HepG2 (cell line): ENCODE data around the gene GPC2. TPM values are rescaled to one million over a fixed set of nuclear protein-coding genes. Genes with fewer than 3 reads are reported as not detected.

Source experiments
- ARHGAP35 ChIP-seq: sonication (generic); formaldehyde crosslinking; IDR thresholded peaks from 2 replicates; pipeline ENCODE4 v1.9.0; 2022; ENCODE audit warnings: mild to moderate bottlenecking, inconsistent platforms, moderate library complexity, missing genetic modification reagents, borderline replicate concordance
- DMAP1 ChIP-seq: IDR thresholded peaks from 2 replicates; pipeline ENCODE4 v1.6.1; 2016
- ISX ChIP-seq: sonication (generic); formaldehyde crosslinking; conservative IDR thresholded peaks from 2 replicates; pipeline ENCODE4 v1.5.0; 2020; ENCODE audit warnings: missing genetic modification reagents
- MIER3 ChIP-seq: IDR thresholded peaks from 2 replicates; pipeline ENCODE4 v1.6.1; 2016; ENCODE audit warnings: missing compliant biosample characterization, borderline replicate concordance
- MLX ChIP-seq: IDR thresholded peaks from 2 replicates; pipeline ENCODE4 v1.6.1; 2016
- MTA1 ChIP-seq: sonication (generic); formaldehyde crosslinking; IDR thresholded peaks from 2 replicates; pipeline ENCODE4 v1.4.0; 2020; ENCODE audit warnings: missing genetic modification reagents, mild to moderate bottlenecking, borderline replicate concordance
- ZBTB44 ChIP-seq: sonication (generic); formaldehyde crosslinking; IDR thresholded peaks from 2 replicates; pipeline ENCODE4 v1.4.0; 2020; ENCODE audit warnings: missing genetic modification reagents
- ZNF138 ChIP-seq: sonication (generic); formaldehyde crosslinking; IDR thresholded peaks from 2 replicates; pipeline ENCODE4 v1.5.0; 2020; ENCODE audit warnings: mild to moderate bottlenecking, low read depth, missing genetic modification reagents
- ZNF142 ChIP-seq: sonication (generic); formaldehyde crosslinking; IDR thresholded peaks from 2 replicates; pipeline ENCODE4 v1.4.0; 2020; ENCODE audit warnings: missing genetic modification reagents
- ZNF275 ChIP-seq: sonication (generic); formaldehyde crosslinking; IDR thresholded peaks from 2 replicates; pipeline ENCODE4 v1.8.0; 2022; ENCODE audit warnings: missing genetic modification reagents, mild to moderate bottlenecking, inconsistent platforms, borderline replicate concordance
- ZNF350 ChIP-seq: sonication (generic); formaldehyde crosslinking; IDR thresholded peaks from 2 replicates; pipeline ENCODE4 v1.4.0; 2020; ENCODE audit warnings: mild to moderate bottlenecking, low read depth, missing genetic modification reagents, borderline replicate concordance
- ZNF788 ChIP-seq: sonication (generic); formaldehyde crosslinking; IDR thresholded peaks from 2 replicates; pipeline ENCODE4 v1.5.0; 2020; ENCODE audit warnings: mild to moderate bottlenecking, missing genetic modification reagents, borderline replicate concordance
- ZSCAN25 ChIP-seq: sonication (generic); formaldehyde crosslinking; IDR thresholded peaks from 2 replicates; pipeline ENCODE4 v1.8.0; 2022; ENCODE audit warnings: mild to moderate bottlenecking, missing genetic modification reagents
- ZSCAN30 ChIP-seq: sonication (generic); formaldehyde crosslinking; IDR thresholded peaks from 2 replicates; pipeline ENCODE4 v1.5.0; 2020; ENCODE audit warnings: mild to moderate bottlenecking, missing genetic modification reagents
- polyA plus RNA-seq, 8 experiments: library from polyadenylated mRNA; depleted of rRNA in 3 of 8; stranded (reverse) in 7 of 8; unstranded in 1 of 8; fragments of >200 nt; fragmentation: Illumina TruSeq in 4 of 8; extraction: Trizol in 4 of 8; gene quantifications; 2 replicates each; pipeline versions ENCODE4 v1.2.1 to v1.2.3, GENCODE V29; 2011 to 2016; ENCODE audit warnings: low read depth in 4 of 8, missing spikeins in 1 of 8, mixed read lengths in 1 of 8; ENCODE audit not compliant: insufficient read depth in 1 of 8
- total RNA-seq, 5 experiments: library from RNA; depleted of rRNA; stranded (reverse); fragments of >200 nt; fragmentation: Illumina TruSeq; extraction: Trizol; gene quantifications; 2 replicates each; pipeline ENCODE4 v1.2.3, GENCODE V29; 2016; ENCODE audit warnings: low read depth in 1 of 5

Gene GPC2
- total and polyA plus RNA-seq, 2 of the 13 experiments (the other 11 are each of a cell fraction or from before 2014, with no cell fraction given), result 0.64 to 0.78 TPM

GRCh38 chr7:100148559-100149328 lies 28.4 kb downstream of the GPC2 start, which contains the start of gene LAMTOR4 (continued):
- TF ChIP-seq MTA1 (CRISPR knock-in tag) (0 out of 2 replicates have a peak, but pooled peaks have one; percentile 24), ISX (CRISPR knock-in tag) (no peak), ZNF275 (CRISPR knock-in tag) (0 out of 2 replicates have a peak, but pooled peaks have one; percentile 78), ZNF142 (no peak), ZNF138 (CRISPR knock-in tag) (0 out of 2 replicates have a peak, but pooled peaks have one; percentile 21), ZSCAN25 (CRISPR knock-in tag) (peak; percentile 58; the same call in 1 of the 2 replicates), MLX (CRISPR knock-in tag) (peak; percentile 63; the same call in 1 of the 2 replicates), ARHGAP35 (CRISPR knock-in tag) (peak; percentile 34; the same call in 1 of the 2 replicates), ZNF788 (CRISPR knock-in tag) (no peak; the same call in 1 of the 2 replicates), ZBTB44 (CRISPR knock-in tag) (0 out of 2 replicates have a peak, but pooled peaks have one; percentile 9), ZNF350 (CRISPR knock-in tag) (peak; percentile 83; the same call in 1 of the 2 replicates), ZSCAN30 (CRISPR knock-in tag) (no peak), DMAP1 (CRISPR knock-in tag) (peak; percentile 71), MIER3 (peak; percentile 64; the same call in 1 of the 2 replicates)
